Measurements from ENCODE around the gene ITPR1. TPM values are rescaled to one million over a fixed set of nuclear protein-coding genes. Genes with fewer than 3 reads are reported as not detected.

Gene ITPR1
- total RNA-seq, 1 experiment from 2014 or later: 11.3 TPM

DNA sequence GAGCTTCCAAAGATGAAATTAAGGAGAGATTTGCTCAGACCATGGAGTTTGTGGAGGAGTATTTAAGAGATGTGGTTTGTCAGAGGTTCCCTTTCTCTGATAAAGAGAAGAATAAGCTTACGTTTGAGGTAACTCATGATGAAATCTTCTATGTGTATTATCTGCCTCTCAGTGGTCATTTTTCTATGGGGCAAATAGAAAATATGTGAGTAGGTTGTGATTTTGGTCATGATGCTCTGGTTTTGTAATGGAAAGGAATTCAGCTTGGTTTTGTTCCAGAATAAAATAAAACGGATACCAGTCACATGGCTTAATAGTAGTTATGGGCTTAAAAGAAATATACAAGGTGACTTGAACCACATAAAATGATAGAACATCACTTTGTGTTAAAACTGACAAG lies 181.1 kb downstream of the ITPR1 start:
- POLR2A ChIA-PET (ENCODE audit: unreplicated experiment): no interaction called here
- Histone ChIP-seq H4K20me1 (ENCODE audit: insufficient read depth) (no peaks in the 10 kb centered on the region), H2AFZ (no peak overlapping the region), H3K79me2 (ENCODE audit: low read depth) (no peaks in the 10 kb centered on the region), H3K36me3 (ENCODE audit: low read depth) (no peaks in the 10 kb centered on the region), H3K9me2 (ENCODE audit: insufficient read depth) (no peaks in the 10 kb centered on the region), H3F3A (ENCODE audit: insufficient read depth, low read depth) (no peaks in the 10 kb centered on the region), H3K27me3 (ENCODE audit: insufficient read depth, low read depth) (no peaks in the 10 kb centered on the region), H3K4me1 (replicated peaks; ENCODE audit: insufficient read depth) (no peaks in the 10 kb centered on the region), H3K4me3 (no peak overlapping the region), H3K4me2 (no peak overlapping the region), H3K9me3 (ENCODE audit: insufficient read depth, low read depth) (no peaks in the 10 kb centered on the region), H3K27ac (no peak overlapping the region)
- no peak for DNase-seq
- BruUV-seq (replicated peaks): no TSS peak
- TF ChIP-seq EZH2 (IDR thresholded peaks at IDR 0.05; ENCODE audit: low read depth): no peak
- TF ChIP-seq, protein P1, sequence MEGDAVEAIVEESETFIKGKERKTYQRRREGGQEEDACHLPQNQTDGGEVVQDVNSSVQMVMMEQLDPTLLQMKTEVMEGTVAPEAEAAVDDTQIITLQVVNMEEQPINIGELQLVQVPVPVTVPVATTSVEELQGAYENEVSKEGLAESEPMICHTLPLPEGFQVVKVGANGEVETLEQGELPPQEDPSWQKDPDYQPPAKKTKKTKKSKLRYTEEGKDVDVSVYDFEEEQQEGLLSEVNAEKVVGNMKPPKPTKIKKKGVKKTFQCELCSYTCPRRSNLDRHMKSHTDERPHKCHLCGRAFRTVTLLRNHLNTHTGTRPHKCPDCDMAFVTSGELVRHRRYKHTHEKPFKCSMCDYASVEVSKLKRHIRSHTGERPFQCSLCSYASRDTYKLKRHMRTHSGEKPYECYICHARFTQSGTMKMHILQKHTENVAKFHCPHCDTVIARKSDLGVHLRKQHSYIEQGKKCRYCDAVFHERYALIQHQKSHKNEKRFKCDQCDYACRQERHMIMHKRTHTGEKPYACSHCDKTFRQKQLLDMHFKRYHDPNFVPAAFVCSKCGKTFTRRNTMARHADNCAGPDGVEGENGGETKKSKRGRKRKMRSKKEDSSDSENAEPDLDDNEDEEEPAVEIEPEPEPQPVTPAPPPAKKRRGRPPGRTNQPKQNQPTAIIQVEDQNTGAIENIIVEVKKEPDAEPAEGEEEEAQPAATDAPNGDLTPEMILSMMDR (conservative IDR thresholded peaks at IDR 0.05): no peak
- CTCF ChIA-PET: no interaction called here
- intact Hi-C loops (cut with micrococcal nuclease; ENCODE audit: unreplicated experiment): no loop called here

DNA sequence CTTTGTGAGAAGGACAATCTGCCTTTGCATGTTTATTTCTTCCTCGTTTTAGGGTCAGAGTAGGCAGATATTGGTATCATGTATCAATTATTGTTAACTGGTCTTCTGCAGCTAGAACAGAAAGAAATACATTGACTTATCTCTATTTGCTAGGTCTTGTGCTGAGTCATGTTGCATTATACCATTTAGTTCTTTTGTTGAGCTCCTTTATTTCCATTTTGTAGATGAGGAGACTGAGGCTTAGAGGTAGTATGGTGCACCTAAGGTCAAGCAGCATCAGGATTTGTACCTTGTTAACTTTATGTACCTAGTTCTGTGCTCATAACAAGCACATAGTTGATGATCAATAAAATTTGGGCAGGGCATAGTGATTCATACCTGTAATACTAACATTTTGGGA lies 182.6 kb downstream of the ITPR1 start:
- Histone ChIP-seq H3K4me3 (no peak overlapping the region), H3K9me3 (ENCODE audit: insufficient read depth, low read depth) (no peaks in the 10 kb centered on the region), H3F3A (ENCODE audit: insufficient read depth, low read depth) (no peaks in the 10 kb centered on the region), H3K4me1 (replicated peaks; ENCODE audit: insufficient read depth) (no peaks in the 10 kb centered on the region), H3K79me2 (ENCODE audit: low read depth) (no peaks in the 10 kb centered on the region), H3K9me2 (ENCODE audit: insufficient read depth) (no peaks in the 10 kb centered on the region), H3K27me3 (ENCODE audit: insufficient read depth, low read depth) (no peaks in the 10 kb centered on the region), H2AFZ (no peak overlapping the region), H3K4me2 (no peak overlapping the region), H3K27ac (no peak overlapping the region), H3K36me3 (ENCODE audit: low read depth) (no peaks in the 10 kb centered on the region), H4K20me1 (ENCODE audit: insufficient read depth) (no peaks in the 10 kb centered on the region)
- intact Hi-C loops (cut with micrococcal nuclease; ENCODE audit: unreplicated experiment): no loop called here
- ChIA-PET CTCF (no interaction called here), POLR2A (ENCODE audit: unreplicated experiment) (no interaction called here)
- BruUV-seq (replicated peaks): no TSS peak
- DNase-seq: no peak
- TF ChIP-seq, protein P1 (conservative IDR thresholded peaks at IDR 0.05): no peak
- TF ChIP-seq EZH2 (IDR thresholded peaks at IDR 0.05; ENCODE audit: low read depth): no peak

- TF ChIP-seq, protein P1 (conservative IDR thresholded peaks at IDR 0.05): no peak
- TF ChIP-seq EZH2 (IDR thresholded peaks at IDR 0.05; ENCODE audit: low read depth): no peak
- Histone ChIP-seq H3K4me2 (no peak overlapping the region), H3K9me2 (ENCODE audit: insufficient read depth) (no peaks in the 10 kb centered on the region), H2AFZ (no peak overlapping the region), H3K4me3 (no peak overlapping the region), H3F3A (ENCODE audit: insufficient read depth, low read depth) (no peaks in the 10 kb centered on the region), H3K79me2 (ENCODE audit: low read depth) (no peaks in the 10 kb centered on the region), H4K20me1 (ENCODE audit: insufficient read depth) (no peaks in the 10 kb centered on the region), H3K36me3 (ENCODE audit: low read depth) (no peaks in the 10 kb centered on the region), H3K9me3 (ENCODE audit: insufficient read depth, low read depth) (no peaks in the 10 kb centered on the region), H3K27ac (no peak overlapping the region), H3K27me3 (ENCODE audit: insufficient read depth, low read depth) (no peaks in the 10 kb centered on the region), H3K4me1 (replicated peaks; ENCODE audit: insufficient read depth) (no peaks in the 10 kb centered on the region)
- no peak for DNase-seq
- POLR2A ChIA-PET (ENCODE audit: unreplicated experiment): no interaction called here
- CTCF ChIA-PET: interaction anchor here (0.7 kb wide), 1 partner anchor 14 kb away, joined by 4 read pairs; no protein-coding TSS in a partner anchor
- BruUV-seq (replicated peaks): no TSS peak
- intact Hi-C loops (cut with micrococcal nuclease; ENCODE audit: unreplicated experiment): no loop called here
These were observed 185.2 kb downstream of the ITPR1 start for GRCh38 chr3:4678320-4678719.

Measured in PC-9 (cell line).